GM23338 (cell line): ENCODE data around the gene CMC2. TPM values are rescaled to one million over a fixed set of nuclear protein-coding genes. Genes with fewer than 3 reads are reported as not detected.

Experiments used
- ATAC-seq: fragments of 200-7000 bp; cut with Tn5 transposase; 3 replicates; pipeline ENCODE4 v1.9.1; 2020
- DNase-seq: peaks from one replicate; pipeline ENCODE4 v3.0.0-alpha.2; 2015; ENCODE audit warnings: low spot score
- H2AFZ ChIP-seq: fragments of 200-600 bp; sonication (generic); 2 replicates; pipeline ENCODE4 v1.8.0; 2016; ENCODE audit warnings: antibody characterized with exemption, mild to moderate bottlenecking, moderate library complexity
- H3F3A ChIP-seq: fragments of 200-600 bp; sonication (generic); replicated peaks from 2 replicates; pipeline ENCODE4 v1.8.0; 2017; ENCODE audit warnings: antibody characterized with exemption, mixed run types, low read depth
- H3K27ac ChIP-seq: fragments of 200-600 bp; sonication (generic); 2 replicates; pipeline ENCODE4 v1.6.1; 2016; ENCODE audit warnings: low read depth
- H3K27me3 ChIP-seq: fragments of 200-600 bp; sonication (generic); 2 replicates; pipeline ENCODE4 v1.8.0; 2016; ENCODE audit warnings: mild to moderate bottlenecking, mixed run types, moderate library complexity; ENCODE audit not compliant: insufficient read depth
- H3K36me3 ChIP-seq: fragments of 200-600 bp; sonication (generic); 2 replicates; pipeline ENCODE4 v1.8.0; 2016; ENCODE audit warnings: mild to moderate bottlenecking; ENCODE audit not compliant: insufficient read depth
- H3K4me1 ChIP-seq: fragments of 200-600 bp; sonication (generic); 2 replicates; pipeline ENCODE4 v1.8.0; 2016; ENCODE audit warnings: mild to moderate bottlenecking, moderate library complexity; ENCODE audit not compliant: insufficient read depth
- H3K4me2 ChIP-seq: fragments of 200-600 bp; sonication (generic); 2 replicates; pipeline ENCODE4 v1.7.1; 2017; ENCODE audit warnings: mixed run types
- H3K4me3 ChIP-seq: fragments of 200-600 bp; sonication (generic); 2 replicates; pipeline ENCODE4 v1.6.1; 2016; ENCODE audit warnings: mixed run types
- H3K79me2 ChIP-seq: fragments of 200-600 bp; sonication (generic); replicated peaks from 2 replicates; pipeline ENCODE4 v1.8.0; 2017; ENCODE audit warnings: mild to moderate bottlenecking; ENCODE audit not compliant: insufficient read depth
- H3K9me2 ChIP-seq: fragments of 200-600 bp; sonication (generic); 2 replicates; pipeline ENCODE4 v1.8.0; 2017; ENCODE audit not compliant: insufficient read depth
- H4K20me1 ChIP-seq: fragments of 200-600 bp; sonication (generic); replicated peaks from 2 replicates; pipeline ENCODE4 v1.8.0; 2017; ENCODE audit warnings: mild to moderate bottlenecking; ENCODE audit not compliant: insufficient read depth
- H3K27ac Mint-ChIP-seq: 2 replicates; pipeline ENCODE4 v1.8.0; 2020; ENCODE audit warnings: inconsistent platforms, mild to moderate bottlenecking, moderate library complexity, mixed read lengths
- H3K27me3 Mint-ChIP-seq: 3 replicates; pipeline ENCODE4 v1.8.0; 2022; ENCODE audit warnings: low read depth, mild to moderate bottlenecking, moderate library complexity, mixed read lengths, inconsistent platforms; ENCODE audit not compliant: insufficient read depth, poor library complexity
- H3K36me3 Mint-ChIP-seq: 3 replicates; pipeline ENCODE4 v1.8.0; 2021; ENCODE audit warnings: low read depth, mild to moderate bottlenecking, inconsistent platforms, moderate library complexity, mixed read lengths
- H3K4me1 Mint-ChIP-seq: 3 replicates; pipeline ENCODE4 v1.8.0; 2020; ENCODE audit warnings: mild to moderate bottlenecking, inconsistent platforms, mixed read lengths
- H3K4me3 Mint-ChIP-seq: 3 replicates; pipeline ENCODE4 v1.8.0; 2021; ENCODE audit warnings: moderate library complexity, mild to moderate bottlenecking, inconsistent platforms, mixed read lengths
- H3K9me3 Mint-ChIP-seq: 3 replicates; pipeline ENCODE4 v1.8.0; 2020; ENCODE audit warnings: moderate library complexity, mild to moderate bottlenecking, inconsistent platforms, mixed read lengths
- CTCF ChIP-seq, 2 experiments: fragments of 200-600 bp in 1 of 2; sonication (generic) in 1 of 2; conservative IDR thresholded peaks; 2 replicates each; pipeline versions ENCODE4 v1.5.1 to v1.6.1; 2016 to 2017; ENCODE audit warnings: antibody characterized with exemption in 2 of 2, low read depth in 2 of 2, mild to moderate bottlenecking in 2 of 2, moderate library complexity in 1 of 2
- ETS1 ChIP-seq: IDR thresholded peaks from 2 replicates; pipeline ENCODE4 v1.6.1; 2016; ENCODE audit warnings: antibody characterized with exemption
- EZH2 ChIP-seq: fragments of 200-600 bp; sonication (generic); IDR thresholded peaks from one replicate; pipeline ENCODE4 v1.8.0; 2017; ENCODE audit warnings: antibody characterized with exemption, mild to moderate bottlenecking, low read depth; ENCODE audit not compliant: unreplicated experiment
- EZH2phosphoT487 ChIP-seq: fragments of 200-600 bp; sonication (generic); IDR thresholded peaks from one replicate; pipeline ENCODE4 v1.8.1; 2018; ENCODE audit warnings: antibody characterized with exemption; ENCODE audit not compliant: unreplicated experiment
- NANOG ChIP-seq: IDR thresholded peaks from 2 replicates; pipeline ENCODE4 v1.6.1; 2016; ENCODE audit warnings: antibody characterized with exemption, borderline replicate concordance
- POLR2AphosphoS5 ChIP-seq: IDR thresholded peaks from 2 replicates; pipeline ENCODE4 v1.6.1; 2016; ENCODE audit warnings: antibody characterized with exemption, low read depth
- REST ChIP-seq: IDR thresholded peaks from one replicate; pipeline ENCODE4 v1.6.1; 2018; ENCODE audit warnings: antibody characterized with exemption; ENCODE audit not compliant: unreplicated experiment
- STAT1 ChIP-seq: IDR thresholded peaks from one replicate; pipeline ENCODE4 v1.6.1; 2016; ENCODE audit warnings: antibody characterized with exemption; ENCODE audit not compliant: unreplicated experiment
- ZNF331 ChIP-seq: fragments of 250-450 bp; sonication (Bioruptor Pico); IDR thresholded peaks from 2 replicates; pipeline ENCODE4 v1.5.0; 2020; ENCODE audit warnings: low read depth, mild to moderate bottlenecking, moderate library complexity
- ZNF462 ChIP-seq: fragments of 250-450 bp; sonication (Bioruptor Pico); IDR thresholded peaks from 2 replicates; pipeline ENCODE4 v1.5.0; 2020; ENCODE audit warnings: mild to moderate bottlenecking, moderate library complexity
- polyA plus RNA-seq: library from polyadenylated mRNA; unstranded; fragments of >200 nt; fragmentation: Nextera tagmentation; extraction: Ambion mirVana; gene quantifications from 2 replicates; pipeline ENCODE4 v1.2.1, GENCODE V29; 2016
- total RNA-seq: library from RNA; depleted of rRNA; stranded (reverse); fragments of >200 nt; shearing (Covaris generic); gene quantifications from 2 replicates; pipeline ENCODE4 v1.2.3, GENCODE V29; 2014

The CMC2 gene
- total and polyA plus RNA-seq, 2 experiments from 2014 or later, result 35.7 to 211 TPM

- peaks cover 36% of the 10 kb centered on the region for H3K4me1 Mint-ChIP-seq
- Histone ChIP-seq H3F3A (no peaks in the 10 kb centered on the region), H3K27me3 (peaks cover 5% of the 10 kb centered on the region; the same call in 1 of the 2 replicates), H3K4me2 (no peak overlapping the region), H3K36me3 (no peaks in the 10 kb centered on the region), H3K79me2 (peaks cover 30% of the 10 kb centered on the region), H4K20me1 (peaks cover 27% of the 10 kb centered on the region), H2AFZ (no peak overlapping the region), H3K27ac (no peak overlapping the region), H3K4me1 (peaks cover 21% of the 10 kb centered on the region; the same call in 1 of the 2 replicates), H3K9me2 (no peaks in the 10 kb centered on the region), H3K4me3 (no peak overlapping the region)
- H3K9me3 Mint-ChIP-seq, result no peaks in the 10 kb centered on the region
- peaks cover 6% of the 10 kb centered on the region for H3K36me3 Mint-ChIP-seq
- no peak for TF ChIP-seq REST
- no peak for TF ChIP-seq CTCF (conservative IDR thresholded peaks at IDR 0.05; ENCODE audit: low read depth in 2 of 2)
- TF ChIP-seq STAT1, result no peak
- no peak for TF ChIP-seq NANOG
- TF ChIP-seq EZH2, result no peak
- no peak for TF ChIP-seq ZNF462
- no peak for TF ChIP-seq ZNF331 (CRISPR knock-in tag)
- no peak for TF ChIP-seq ETS1
- no peak for TF ChIP-seq POLR2AphosphoS5
- TF ChIP-seq EZH2phosphoT487, result no peak
- H3K27me3 Mint-ChIP-seq, result peaks cover 10% of the 10 kb centered on the region
- ATAC-seq (no peak), DNase-seq (no peak)
- H3K4me3 Mint-ChIP-seq, result no peak overlapping the region
- H3K27ac Mint-ChIP-seq, result no peak overlapping the region
Measured at GRCh38 chr16:80984124-80984892, 22.4 kb downstream of the CMC2 start.
